Islet of Langerhans (tissue), 1 donor: ENCODE measurements around the gene FRMD5.
"Not testable (repeated sequence)": the region's sequence is repeated elsewhere in the genome, so short reads cannot be mapped to it uniquely, and the experiment has no call there.

Source experiments
- FAIRE-seq: peaks from one replicate; lab custom pipeline; 2011; peaks lifted over from hg19 to GRCh38; lab: Jason Lieb, UNC

The FRMD5 gene

DNA sequence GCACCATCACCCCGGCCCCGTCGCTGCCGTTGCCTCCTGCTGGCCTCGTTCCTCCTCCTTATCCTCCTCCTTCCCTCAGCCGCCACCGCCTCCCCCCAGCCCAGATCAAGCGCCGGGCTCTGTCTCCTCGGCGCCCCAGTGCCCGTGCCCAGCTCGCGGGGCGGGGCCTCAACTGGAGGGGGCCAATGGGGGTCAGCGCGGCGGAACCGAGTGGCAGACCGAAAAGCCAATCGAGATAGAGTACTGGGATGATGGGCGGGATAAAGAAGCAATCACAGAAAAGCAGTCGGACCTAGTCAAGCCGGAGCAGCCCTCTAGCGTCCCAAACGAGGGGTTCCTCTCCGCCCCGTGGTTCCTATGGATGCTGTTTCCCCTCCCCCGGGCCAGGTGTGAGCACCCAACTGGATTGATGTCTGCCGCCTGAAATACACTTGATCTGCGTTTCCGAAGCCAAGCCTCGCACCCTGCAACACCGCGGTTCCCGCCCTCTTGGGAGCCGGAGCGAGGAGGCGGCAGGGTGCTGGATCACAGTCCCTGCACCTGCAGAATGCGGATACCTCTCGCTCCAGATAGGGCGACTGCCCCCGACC, at the start of gene FRMD5:
Gene FRMD5, minus strand, starts transcription at position 121 of the 590 bp plus-strand sequence.
- FAIRE-seq = peak; percentile 94

DNA sequence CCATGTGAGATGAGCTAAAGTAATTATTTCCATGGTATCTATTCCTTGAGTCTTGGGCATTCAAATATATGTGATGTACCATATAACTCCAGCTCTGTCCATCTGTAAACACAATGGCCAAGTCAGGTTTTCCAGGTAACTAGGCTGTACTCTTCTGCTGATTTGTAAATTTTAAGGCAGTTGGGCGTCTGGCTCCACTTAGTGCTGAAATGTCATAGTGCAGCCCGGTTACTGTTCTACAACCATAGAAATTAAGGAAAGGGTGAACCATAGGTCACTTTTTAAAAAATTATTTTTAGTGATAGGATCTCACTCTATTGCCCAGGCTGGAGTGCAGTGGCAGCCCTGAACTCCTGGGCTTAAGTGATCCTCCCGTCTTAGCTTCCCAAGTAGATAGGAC, 48.8 kb upstream of the FRMD5 start:
- no peak for FAIRE-seq

DNA sequence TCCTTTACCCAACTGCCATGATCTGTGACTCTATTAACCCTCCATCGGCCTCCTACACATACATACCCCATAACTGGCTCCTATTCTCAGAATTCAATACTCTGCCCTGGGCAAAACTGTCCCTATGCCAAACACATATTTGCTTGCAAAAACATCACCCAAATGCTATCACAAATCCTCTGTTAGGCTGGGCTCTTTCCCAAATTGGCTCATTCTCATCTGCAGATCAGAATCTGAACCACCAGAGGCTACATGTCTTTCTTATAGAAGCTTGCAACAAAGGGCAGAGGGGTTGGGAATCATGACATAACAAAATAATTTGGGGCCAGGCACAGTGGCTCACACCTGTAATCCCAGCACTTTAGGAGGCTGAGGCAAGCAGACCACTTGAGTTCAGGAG, 48.1 kb upstream of the FRMD5 start:
- no peak for FAIRE-seq

DNA sequence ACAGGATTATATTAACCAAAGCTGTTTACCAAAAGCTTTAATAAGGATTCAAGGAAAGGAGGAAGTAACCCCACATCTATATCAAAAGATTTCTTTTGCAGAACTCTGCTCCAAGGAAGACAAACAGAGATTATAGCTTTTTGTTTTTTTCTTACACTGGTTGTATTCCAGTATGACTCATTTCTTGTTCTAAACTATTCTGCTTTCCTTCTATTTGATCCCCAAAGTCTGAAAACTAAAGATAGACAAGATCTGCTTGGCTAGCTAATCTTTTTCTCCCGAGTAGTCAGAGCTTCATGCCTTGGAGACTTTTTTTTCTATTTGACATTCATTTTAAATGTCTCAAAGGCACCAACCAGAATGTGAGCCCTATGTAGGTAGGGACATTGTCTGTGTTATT, 36.8 kb upstream of the FRMD5 start:
- no peak for FAIRE-seq

DNA sequence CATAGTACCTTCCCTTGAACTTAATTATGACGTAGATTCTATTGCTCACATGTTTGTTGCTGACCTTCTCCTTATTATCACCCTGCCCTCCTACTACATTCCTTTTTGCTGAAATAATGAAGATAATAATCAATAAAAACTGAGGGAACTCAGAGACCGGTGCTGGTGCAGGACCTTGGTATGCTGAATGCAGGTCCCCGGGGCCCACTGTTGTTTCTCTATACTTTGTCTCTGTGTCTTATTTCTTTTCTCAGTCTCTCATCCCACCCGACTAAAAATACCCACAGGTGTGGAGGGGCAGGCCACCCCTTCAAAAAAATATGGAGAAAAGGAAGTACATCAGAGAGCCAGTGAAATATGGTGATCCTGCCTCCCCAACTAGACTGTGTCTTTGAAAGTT, 34.2 kb upstream of the FRMD5 start:
- not testable (repeated sequence) for FAIRE-seq

DNA sequence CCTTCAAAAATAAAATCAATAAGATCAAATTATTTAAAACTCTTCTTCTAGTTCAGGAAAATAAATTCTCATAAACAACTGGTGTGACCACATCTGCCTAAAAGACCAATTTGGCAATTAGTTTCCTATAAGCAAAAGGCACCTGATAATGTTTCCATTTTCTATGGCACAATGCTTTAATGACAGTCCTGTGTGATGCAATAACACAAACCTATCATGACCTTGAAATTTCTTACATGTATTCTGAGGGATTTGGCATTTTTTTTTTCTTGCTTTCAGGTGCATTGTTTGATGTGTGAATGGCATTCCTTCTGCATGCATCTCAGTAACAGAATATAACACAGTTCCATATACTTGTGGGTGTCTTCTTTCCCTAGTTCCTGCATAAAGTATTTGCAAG, 32.5 kb upstream of the FRMD5 start:
- no peak for FAIRE-seq

DNA sequence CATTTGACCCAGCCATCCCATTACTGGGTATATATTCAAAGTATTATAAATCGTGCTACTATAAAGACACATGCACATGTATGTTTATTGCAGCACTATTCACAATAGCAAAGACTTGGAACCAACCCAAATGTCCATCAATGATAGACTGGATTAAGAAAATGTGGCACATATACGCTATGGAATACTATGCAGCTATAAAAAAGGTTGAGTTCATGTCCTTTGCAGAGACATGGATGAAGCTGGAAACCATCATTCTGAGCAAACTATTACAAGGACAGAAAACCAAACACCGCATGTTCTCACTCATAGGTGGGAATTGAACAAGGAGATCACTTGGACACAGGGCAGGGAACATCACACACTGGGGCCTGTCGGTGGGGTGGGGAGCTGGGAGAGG, 31.9 kb upstream of the FRMD5 start:
- FAIRE-seq = not testable (repeated sequence)

DNA sequence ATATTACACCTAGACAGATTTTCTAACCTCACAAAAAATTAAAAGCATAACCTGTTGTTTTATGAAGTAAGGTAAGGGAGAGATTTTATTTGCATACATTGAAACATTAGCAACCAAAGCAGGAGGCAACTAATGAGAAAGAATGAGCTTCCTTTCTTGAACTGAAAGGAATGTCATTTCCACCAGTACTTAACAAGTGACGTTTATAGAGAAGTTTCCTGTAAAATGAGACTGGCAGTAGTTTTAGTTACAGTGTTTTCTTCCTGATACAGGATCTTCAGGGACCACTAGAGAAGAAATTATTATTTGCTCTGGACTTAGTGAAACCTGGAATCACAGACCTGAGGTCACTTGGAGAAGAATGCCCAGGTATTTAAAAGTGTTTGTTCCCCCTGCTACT, 27.4 kb upstream of the FRMD5 start:
- FAIRE-seq = no peak

DNA sequence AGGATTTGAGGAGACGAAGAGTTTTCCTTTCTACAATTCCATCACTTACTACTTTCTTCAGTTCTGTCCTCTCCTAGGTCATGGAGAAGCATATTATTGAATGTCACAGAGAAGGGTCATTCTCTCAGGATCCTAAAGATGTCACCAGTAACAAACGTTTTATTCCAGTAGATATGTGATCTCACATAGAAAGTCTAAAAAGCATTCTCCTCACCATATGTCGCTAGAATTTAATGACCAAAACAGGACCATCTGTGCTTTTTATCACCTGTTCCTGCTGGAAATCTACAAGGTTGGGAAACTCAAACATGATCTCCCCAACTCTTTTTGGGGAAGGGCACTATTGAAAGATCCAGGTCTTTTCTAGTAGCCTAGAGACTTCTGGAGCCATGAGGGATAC, 24.0 kb upstream of the FRMD5 start:
- no peak for FAIRE-seq

DNA sequence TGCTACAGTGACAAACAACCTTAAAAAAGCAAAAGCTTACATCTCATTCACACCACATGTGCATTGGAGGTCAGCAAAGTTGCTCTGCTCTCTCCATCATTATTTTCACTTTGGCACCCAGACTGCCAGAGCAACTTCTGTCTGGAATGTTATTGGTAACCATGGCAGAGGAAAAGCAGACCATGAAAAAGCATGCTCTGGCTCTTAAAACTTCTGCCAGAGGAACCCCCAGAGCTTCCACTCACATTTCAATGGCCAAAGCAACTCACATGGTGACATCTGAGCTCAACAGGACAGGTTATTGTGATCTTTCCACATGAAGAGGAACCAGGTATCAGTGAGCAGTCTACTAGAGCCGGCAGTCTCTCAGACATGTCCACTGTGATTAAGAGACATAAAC, 21.9 kb upstream of the FRMD5 start:
- FAIRE-seq = no peak

DNA sequence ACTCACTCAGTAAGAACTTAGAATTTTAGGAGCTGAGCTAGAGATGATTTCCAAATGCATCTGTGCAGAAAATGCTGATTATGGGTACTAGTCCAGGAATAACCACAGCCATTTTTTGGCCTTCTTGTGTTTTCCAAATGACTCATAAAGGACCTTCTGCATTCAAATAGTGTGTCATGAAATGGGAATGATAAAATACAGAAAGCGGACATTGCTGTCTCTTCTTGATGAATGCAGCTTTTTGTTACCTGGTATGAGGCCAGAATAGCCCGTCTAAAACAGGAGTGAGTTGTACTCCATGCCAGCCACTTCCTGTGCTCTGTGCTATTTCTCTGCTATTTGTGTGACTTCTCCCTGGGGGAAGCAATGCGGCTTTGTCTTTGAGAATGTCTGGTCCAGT, 20.5 kb upstream of the FRMD5 start:
- no peak for FAIRE-seq

DNA sequence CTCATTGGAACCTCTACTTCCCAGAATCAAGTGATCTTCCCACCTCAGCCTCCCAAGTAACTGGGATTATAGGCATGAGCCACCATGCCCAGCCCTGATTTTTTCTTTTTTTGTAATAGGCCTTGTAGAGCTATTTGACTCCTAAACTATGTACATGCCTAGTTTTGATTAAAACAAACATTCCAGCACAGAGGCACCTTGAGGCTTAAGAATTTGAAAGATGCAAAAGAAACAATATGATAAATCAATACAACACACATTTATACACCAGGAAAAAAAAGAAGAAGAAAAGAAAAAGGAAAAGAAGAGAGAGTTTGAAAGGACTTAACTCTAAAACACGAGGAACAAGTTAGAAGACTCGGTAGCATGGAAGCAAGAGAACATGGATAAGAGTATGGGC, 13.9 kb upstream of the FRMD5 start:
- FAIRE-seq = no peak

DNA sequence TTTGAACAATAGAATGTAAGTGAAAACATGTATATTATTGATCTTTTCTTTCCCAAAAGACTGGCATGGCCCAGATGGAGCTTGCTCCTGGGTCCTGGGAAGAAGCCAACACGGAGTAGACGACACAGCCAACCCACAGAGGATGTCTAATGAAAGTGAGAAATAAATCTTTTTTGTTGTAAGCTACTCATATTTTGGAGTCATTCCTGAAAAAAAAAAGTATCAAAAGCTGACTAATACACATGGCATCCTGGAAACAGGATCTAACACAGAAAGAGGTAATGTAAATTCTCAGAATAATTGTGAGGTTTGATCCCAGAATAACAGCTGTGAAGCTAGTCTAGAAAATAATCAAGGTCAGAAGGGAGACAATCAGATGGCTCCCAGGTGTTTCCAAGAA, 12.6 kb upstream of the FRMD5 start:
- FAIRE-seq = no peak

DNA sequence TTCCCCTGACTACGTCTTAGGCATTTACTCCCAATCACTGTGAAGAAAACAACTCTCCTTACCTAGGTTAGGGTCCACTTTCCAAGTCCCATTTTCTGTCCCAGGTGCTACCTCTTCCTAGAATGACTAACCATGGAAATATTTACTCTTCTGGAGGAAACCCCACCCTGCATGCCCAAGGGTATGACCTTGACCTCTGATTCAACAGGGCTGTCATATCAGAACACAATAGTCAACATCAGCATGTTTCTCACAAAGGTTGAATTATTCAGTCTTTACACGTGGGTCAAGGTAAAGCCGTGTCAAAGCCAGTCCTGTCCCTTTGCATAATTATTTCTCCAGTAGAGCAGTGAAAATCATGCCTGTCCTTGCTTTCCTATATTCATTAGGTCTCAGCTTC, 4.3 kb upstream of the FRMD5 start:
- no peak for FAIRE-seq

DNA sequence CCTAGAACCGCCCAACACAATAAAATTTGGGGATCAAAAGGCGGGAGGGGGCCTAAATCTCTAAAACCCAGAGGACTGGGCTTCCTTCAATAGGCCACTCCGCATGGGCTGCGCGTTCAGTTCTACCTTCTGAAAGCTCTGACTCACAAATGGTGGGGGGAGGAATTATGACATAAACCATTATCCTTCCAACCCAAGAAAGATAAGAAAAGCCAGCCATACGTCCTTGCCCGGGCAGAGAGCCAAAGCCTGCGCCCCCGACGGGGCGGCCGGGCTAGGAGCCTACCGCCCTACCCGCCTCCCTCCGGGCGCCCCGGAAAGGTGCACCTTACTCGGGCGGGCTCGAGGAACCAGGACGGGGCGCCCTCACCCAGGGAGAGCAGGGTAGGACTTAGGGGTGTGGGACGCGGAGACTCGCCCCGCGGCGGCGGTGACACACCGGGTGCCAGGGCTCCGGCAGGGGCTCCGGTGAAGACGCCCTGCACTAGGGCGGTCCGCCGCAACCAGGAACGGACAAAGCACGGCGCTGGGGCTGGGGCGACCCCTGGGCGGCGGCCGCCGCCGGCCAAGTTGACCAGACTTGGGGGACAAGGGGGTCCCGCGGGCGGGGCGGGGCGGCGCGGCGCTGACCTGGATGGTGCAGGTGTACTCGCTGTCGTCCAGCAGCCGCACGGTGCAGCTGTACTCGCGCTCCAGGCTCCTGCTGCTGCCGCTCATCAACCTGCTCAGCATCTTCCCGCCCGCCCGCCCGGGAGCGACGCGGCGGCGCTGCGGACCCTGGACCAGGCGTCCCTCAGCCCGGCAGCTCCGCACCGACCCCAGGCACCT, 534 bp downstream of the FRMD5 start:
- FAIRE-seq = no peak

DNA sequence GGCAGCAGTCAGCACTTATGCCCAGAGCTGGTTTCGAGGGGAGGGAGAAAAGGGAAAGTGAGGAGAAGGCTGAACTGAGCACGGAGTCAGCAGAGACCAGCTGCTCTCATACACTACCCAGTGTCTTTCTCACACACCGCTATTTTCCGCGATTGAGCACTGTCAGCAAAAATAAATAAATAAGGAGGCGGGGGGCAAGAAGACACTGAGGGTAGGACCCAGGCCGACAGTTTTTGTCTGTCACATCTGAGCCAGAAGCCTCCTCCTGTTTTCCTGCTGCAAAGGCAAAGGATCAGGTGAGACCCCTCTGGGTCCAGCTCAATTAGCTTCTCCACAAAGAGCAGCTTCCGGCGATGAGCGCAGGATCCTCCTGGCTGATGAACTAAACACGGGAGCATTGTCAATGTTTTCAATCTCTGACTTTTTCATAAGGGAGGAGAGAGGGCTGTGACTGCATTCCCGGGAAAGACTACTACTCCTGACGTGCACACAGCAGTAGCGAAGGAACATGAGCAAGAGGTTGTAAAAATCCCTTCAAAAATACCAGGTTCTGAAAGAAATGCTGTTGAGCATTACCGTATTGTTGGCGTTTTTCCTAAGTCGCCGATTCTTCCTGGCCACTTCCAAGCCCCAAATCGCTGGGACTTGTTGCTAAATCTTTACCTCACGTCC, 1.3 kb downstream of the FRMD5 start:
- no peak for FAIRE-seq

DNA sequence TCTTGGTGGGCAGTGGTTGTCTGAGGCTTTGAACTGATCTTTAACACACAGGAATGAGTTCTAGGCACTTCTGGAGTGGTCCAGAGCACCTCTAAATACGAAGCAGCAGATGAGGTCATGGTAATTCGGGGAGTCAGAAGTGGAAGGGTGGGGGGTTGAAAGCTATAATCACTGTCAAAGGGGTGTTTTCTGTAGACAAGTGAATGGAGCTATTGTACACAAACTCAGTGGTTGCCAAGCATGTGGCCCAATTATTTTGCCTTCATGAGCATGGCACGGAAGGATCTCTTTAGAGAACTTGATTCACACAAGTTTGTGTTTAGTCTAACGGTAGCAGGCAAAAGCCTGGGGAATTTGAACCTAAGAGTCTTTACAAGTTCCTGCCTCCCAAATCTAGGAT, 6.3 kb downstream of the FRMD5 start:
- FAIRE-seq = no peak

DNA sequence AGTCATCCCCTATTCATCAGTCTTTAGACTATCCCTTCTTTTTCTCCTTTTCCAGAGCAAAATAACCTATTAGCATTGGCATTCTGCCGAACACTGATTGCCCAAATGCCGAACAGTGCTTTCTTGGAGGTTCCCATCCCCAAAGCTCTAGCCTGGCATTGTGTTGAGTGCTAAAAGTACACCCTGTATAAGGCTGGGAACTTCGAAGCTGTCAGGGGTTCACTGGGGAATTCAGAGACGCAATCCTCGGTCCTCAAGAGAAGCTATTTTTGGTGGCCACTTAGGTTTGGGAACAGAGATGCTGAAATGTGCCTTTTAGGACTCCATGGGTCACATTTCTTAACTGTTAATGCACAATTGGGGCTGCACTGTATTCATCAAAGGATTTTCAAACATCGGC, 8.4 kb downstream of the FRMD5 start:
- no peak for FAIRE-seq

DNA sequence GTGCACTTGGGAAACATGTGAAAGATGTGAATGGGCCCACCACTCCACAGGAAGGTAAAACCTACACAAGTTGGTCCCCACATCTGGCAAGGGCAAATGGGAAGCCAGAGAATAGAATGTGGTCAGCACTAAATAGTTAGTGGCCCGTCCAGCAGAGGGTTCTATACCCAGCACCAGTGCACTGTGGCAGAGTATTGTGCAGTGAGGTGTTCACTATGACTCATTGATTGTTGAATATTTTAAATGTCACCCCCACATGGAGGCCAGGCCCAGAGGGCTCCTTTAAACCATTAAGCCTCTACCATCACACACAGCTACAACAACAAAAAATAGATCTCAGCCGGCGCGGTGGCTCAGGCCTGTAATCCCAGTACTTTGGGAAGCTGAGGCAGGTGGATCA, 11.7 kb downstream of the FRMD5 start:
- no peak for FAIRE-seq

DNA sequence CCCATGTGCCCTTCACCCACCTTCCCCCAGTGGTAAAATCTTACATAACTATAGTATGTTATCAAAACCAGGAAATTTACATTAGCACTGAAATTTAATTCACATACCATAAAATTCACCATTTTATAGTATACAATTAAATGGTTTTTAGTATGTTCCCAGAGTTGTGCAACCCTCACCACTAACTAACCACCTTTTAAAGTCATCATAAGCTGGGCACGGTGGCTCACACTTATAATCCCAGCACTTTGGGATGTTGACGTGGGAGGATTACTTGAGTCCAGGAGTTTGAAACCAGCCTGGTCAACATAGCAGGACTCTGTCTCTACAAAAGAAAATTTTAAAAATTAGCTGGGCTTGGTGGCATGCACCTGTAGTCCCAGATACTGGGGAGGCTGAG, 13.7 kb downstream of the FRMD5 start:
- no peak for FAIRE-seq

DNA sequence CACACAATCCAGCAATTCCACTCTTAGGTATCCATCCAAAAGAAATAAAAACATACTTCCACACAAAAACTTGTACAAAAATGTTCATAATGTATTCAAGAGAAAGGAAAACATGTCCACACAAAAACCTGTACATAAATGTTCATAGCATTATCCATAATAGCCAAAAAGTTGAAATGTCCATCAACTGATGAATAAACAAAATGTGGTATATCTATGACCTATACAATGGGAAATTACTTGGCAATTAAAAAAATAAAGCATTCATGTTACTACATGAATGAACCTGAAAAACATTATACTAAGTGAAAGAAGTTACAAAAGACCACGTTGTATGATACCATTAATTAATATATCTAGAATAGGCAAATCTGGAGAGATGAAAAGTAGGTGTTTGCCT, 17.9 kb downstream of the FRMD5 start:
- FAIRE-seq = no peak

DNA sequence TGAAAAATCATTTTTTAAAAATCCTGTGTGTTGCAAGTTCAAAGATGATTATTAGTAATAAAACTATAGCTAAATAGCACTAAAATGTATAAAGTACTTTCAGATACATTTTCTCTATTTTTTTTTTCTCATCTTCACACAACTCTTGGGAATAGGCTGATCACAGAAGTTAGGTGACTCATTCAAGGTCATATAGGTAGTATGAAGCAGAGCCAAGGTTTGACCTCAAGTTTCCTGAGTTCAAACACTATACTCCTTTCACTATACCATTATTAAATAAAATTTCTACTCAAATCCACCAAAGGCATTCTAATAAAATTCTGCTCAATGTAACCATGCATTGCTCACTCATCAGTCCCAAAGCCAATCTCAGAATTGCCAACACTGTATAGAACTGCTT, 21.3 kb downstream of the FRMD5 start:
- FAIRE-seq = no peak

DNA sequence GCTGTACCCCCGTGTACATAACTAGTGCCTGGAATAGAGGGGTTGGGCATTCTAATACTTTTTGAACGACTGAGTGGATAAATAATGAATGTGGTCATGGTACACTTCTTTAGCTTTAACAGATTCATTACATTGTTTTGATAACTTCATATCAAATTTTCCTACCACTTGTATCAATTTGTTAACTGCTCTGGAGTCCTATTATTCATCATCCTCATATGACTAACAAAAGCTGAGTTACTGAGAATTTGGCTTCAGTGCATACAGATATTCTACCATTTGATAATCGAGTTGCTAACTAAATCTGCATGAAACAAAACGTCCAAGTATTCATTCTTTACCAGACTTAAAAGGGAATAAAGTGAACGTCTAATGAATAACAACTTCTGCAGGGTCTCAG, 31.7 kb downstream of the FRMD5 start:
- FAIRE-seq = no peak

DNA sequence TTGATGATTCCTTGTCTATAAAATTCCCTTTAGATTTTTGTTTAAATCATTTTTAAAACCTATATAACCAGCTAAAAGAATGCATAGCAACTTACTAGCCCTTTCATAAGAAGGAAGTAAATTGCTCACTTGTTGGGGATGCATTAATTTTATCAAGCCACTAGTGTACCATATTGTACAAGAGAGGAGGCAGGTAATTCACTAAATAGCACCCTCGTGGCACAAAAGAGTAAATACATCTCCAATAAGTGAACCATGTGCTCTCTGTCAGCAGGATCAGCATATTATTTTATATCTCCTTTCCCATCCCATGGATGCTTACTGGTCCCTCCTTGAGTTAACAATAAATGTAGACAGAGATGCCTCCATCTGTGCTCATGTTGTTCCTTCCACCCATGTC, 34.3 kb downstream of the FRMD5 start:
- no peak for FAIRE-seq
